ENCODE results near the gene SNX25.

SNX25 gene

DNA sequence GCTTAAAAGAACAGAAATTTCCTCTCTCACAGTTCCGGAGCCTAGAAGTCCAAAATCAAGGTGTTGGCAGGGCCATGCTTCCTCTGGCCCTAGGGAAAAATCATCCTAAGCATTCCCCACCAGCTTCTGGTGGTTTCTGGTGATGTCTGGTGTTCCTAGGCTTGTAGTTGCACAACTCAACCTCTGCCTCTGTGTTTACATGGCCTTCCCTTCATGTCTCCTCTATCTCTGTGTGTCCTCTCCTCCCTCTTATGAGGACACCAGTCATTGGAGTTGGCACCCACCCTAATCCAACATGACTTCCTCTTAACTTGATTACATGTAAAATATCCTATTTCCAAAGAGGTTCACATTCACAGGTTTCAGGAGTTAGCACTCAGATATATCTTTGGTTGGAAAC, 170.9 kb downstream of the SNX25 start:
- DNase-seq (ENCODE audit: low spot score) = no peak

GRCh38 chr4:185381288-185382196, 172.1 kb downstream of the SNX25 start:
- DNase-seq (ENCODE audit: low spot score) = no peak

DNA sequence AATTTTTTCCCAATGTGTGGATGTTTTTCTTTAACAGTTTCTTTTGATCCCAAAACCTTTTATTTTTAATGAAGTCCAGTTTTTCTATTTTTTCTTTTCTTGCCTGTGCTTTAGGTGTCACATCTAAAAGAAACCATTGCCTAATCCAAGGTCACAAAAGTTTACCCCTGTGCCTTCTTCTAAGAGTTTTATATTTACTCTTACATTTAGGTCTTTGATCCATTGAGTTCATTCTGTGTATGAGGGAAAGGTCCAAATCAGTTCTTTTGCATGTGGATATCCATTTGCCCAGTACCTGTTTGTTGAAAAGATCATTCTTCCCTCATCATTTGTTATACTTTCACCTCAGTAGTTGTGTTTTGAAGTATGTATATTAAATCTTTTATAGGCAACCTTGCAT, 173.4 kb downstream of the SNX25 start:
- no peak for DNase-seq (ENCODE audit: low spot score)

DNA sequence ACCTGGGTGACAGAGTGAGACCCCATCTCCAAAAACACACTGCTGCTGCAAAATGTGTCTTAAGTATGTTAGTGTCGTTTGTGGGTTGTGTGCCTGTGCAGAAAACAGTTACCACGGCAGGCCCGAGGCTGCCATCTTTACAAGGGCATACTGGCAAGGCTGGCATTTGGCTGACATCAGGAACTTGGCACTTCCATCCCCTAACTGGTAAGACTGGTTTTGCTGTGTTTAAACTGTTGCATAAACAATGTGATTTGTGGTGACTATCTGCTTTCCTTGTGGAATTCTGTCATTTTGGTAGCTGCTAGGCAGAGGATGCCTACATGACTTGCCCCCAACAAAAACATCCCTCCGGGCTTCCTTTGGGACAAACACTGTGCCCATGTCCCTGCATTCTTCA, 174.1 kb downstream of the SNX25 start:
- no peak for DNase-seq (ENCODE audit: low spot score)

DNA sequence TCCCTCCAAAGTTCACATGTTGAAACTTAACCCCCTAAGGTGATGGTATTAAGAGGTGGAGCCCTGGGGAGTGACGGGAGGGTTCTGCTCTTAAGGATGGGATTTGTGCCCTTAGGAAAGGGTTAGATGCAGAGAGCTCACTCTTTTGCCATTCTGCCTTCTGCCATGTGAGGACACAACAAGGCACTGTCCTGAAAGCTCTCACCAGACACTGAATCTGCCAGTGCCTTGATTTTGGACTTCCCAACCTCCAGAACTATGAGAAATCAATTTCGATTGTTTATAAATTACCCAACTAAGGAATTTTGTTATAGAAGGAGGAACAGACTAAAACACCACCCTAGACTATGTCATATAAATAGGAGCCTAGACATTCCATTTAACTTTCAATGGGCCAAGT, 174.7 kb downstream of the SNX25 start:
- no peak for DNase-seq (ENCODE audit: low spot score)

- no peak for DNase-seq (ENCODE audit: low spot score)
Observed at GRCh38 chr4:185384930-185385331, 175.5 kb downstream of the SNX25 start.

- DNase-seq (ENCODE audit: low spot score) = no peak
Observed at GRCh38 chr4:185387957-185388356, 178.6 kb downstream of the SNX25 start.

DNA sequence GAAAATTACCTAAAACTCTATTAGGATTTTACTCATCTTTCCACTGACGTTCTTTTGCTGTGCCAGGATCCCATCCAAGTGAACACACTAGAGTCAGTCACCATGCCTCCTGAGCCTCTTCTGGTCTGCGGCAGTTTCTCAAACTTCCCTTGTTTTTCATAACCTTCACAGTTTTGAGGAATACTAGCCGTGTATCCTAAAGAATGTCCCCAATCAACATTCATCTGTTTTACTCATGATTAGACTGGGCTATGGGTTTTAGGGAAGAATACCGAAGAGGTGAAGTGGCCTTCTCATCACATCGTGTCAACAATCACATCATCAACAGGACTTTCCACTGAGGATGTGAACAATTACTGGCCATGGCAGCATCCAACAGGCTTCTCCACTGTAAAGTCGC, 181.5 kb downstream of the SNX25 start:
- no peak for DNase-seq (ENCODE audit: low spot score)

GRCh38 chr4:185392156-185392555, 182.8 kb downstream of the SNX25 start:
- DNase-seq (ENCODE audit: low spot score) = no peak

- no peak for DNase-seq (ENCODE audit: low spot score)
Observed at GRCh38 chr4:185394568-185395237, 185.3 kb downstream of the SNX25 start.

DNA sequence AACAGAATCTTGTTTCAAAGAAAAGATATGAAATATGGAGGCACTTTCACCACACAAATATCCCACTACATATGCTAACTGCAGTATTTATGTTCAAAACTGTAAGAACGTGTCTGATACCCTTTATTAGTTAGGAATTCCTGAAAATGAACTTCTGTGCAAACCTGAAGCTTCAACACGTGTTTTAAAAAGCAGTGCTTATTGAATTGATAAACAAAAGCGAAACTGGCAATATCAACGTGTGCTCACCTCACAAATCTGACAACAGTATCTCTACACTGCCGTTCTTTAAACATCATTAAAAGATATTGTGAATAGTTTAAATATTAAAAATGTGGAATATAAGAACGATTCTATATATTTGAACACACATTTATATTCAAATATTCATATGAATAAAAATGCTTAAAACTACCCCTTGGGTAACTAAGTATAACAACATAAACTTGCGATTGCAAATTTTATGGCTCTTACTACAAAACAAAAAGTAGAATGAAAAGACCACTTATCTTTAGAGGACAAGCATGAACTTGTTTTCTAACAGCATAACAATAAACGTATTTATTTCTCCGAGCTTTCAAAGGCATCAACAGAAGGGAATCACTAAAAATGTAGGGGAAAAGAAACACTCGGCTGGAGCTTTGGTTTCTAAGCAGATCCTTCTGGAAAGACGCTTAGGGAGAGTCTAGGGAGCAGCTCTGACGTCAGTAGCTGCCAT, 186.0 kb downstream of the SNX25 start, which contains the start of gene LRP2BP:
LRP2BP (minus strand) TSS at position 687 of the 718 bp plus-strand sequence. CDS start 17,738 bp downstream, outside the sequence.
- no peak for DNase-seq (ENCODE audit: low spot score)

DNA sequence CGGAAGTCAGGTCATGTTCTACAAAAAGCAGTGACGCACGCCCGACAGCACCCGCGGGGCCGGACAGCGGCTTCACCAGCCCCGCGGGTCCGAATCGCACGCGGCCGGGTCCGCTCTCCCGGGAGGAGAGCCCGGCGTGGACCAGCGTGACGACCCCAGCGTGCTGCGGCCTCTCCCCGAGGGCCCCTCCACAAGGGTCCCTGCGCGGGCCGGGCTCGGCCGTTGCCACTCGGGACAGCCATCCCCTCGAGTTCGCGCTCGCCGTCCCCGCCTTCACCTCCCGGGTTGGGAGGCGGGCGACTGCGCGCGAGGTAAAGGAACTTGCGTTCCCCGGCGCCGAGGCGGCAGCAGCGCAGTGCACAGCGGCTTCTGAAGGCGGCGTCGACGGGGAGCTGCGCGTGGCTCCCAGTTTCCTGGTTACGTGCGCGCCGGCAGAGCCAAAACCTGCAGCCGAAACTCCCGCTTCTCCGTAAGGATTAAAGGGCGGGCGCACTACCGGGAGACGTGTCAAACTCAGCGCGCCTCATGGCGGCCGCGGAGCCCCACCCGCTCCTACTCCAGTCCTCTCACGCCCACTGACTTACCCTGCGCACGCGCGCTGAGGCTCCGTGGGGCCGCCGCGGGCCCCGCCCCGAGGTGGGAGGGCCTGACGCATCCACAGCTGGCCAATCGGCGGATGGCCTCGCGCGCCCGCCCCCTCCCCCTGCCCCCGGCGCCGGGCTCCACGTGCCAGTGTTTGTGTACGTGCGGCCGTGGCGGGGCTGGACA, 186.7 kb downstream of the SNX25 start:
- DNase-seq (ENCODE audit: low spot score) = peak; percentile 98

- DNase-seq (ENCODE audit: low spot score) = peak; percentile 26
Observed at GRCh38 chr4:185396724-185397385, 187.5 kb downstream of the SNX25 start, which contains the start of gene ANKRD37. ANKRD37 (plus strand) TSS chr4:185396841; CDS start chr4:185396924, 83 bp downstream.

DNA sequence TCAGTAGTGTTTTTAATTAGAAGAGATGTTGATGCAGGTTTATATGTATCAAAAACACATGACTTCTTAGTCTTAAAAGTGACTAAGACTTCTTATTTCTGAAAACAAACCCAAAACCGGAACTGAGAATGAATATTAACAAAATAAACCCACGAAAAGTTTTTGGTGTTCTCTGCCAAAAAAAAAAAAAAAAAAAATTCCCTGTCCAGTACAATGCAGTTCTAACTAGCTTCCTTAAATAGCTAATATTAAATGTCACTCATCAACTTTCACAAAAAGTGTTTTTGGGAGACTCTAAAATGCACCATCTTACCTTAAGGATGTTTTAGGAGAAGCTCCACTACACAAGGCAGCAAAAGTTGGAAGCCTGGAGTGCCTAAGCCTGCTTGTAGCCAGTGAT, 189.2 kb downstream of the SNX25 start:
- no peak for DNase-seq (ENCODE audit: low spot score)

GRCh38 chr4:185399466-185399865, 190.1 kb downstream of the SNX25 start:
- no peak for DNase-seq (ENCODE audit: low spot score)

GRCh38 chr4:185404031-185404430, 194.6 kb downstream of the SNX25 start:
- DNase-seq (ENCODE audit: low spot score) = no peak

DNA sequence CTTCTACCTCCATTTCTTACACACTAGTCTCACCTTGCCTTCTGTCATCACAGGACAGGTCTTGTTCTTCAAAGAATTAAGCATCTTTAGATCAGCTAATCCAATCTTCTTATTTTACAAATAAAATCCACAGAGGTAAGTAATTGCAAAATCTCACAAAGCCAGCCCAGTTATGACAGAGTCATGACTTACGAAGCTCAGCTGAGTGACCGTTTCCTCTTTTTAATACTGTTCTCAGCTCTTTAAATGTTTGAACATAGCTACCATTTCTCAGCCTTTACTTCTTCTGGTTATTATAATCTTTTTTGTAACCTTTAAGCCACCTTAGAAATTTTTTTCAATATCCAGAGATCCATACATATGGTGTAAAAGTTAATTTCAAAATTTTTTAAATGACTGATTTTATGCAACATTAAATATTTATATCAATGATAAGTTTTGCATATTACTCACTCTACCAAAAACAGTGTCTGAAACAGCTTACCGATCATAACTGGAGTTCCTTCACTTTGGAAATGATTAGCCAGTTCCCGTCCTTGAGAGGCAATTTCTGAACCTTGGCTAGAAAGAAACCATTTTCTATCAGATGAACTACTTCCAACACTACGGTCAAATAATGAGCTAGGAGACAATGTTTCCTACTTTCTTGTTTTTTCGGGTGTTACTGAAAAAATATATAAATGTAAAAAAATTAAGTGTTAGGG, 196.1 kb downstream of the SNX25 start:
- DNase-seq (ENCODE audit: low spot score) = no peak

GRCh38 chr4:185408432-185408831, 199.0 kb downstream of the SNX25 start:
- no peak for DNase-seq (ENCODE audit: low spot score)

GRCh38 chr4:185411849-185412248, 202.5 kb downstream of the SNX25 start:
- DNase-seq (ENCODE audit: low spot score) = no peak

DNA sequence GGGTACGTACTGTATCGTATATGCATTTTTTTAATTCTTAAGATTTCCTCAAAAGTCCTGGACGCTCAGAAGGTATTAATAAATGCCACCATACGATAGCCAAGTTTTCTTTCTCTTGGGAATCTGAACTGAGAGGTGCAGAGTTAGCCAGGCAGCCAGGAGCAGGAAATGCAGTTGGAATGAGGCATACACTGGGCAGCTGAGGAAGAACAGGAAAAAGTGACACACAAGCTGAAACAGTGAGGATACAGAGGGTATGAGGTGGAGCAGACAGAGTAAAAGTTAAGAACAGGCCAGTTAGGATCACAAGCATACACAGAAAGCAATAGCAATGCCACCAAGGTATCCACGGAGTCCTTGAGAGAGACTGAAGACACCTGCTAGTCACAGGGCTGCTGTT, 203.0 kb downstream of the SNX25 start:
- DNase-seq (ENCODE audit: low spot score) = no peak
